Measurements from ENCODE around the gene OTUD3.

DNA sequence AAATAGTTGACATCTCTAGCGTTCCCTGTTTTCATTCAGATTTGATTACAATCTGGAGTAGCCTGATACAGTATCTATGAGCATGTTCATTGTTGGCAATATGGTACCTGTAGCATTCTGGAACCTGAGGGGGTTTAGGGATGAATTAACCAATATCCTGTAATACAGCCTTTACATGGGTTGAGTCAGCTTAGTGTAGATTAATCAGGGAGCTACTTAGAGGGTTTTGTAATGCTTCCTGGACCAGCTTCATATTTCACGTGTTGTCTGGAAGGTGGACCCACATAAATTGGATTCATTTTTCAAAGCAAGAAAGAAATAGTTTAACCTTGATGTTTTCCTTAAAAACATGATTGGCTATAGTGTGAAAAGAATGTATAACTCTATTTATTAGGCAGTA is 3.6 kb downstream of the OTUD3 start:
- TF ChIP-seq POLR2AphosphoS5 (IDR thresholded peaks at IDR 0.05; ENCODE audit: low read depth, low read length) = no peak
- no peak for TF ChIP-seq POLR2A (IDR thresholded peaks at IDR 0.05; ENCODE audit: low read depth, low read length)
- TF ChIP-seq TAF1 (IDR thresholded peaks at IDR 0.05; ENCODE audit: borderline replicate concordance, low read depth, low read length) = no peak
